Measurements from ENCODE around the gene HOXA3.

The HOXA3 gene

GRCh38 chr7:27189295-27189996 lies 37.1 kb upstream of the HOXA3 start:
- DNase-seq (ENCODE audit: low spot score) = no peak

DNA sequence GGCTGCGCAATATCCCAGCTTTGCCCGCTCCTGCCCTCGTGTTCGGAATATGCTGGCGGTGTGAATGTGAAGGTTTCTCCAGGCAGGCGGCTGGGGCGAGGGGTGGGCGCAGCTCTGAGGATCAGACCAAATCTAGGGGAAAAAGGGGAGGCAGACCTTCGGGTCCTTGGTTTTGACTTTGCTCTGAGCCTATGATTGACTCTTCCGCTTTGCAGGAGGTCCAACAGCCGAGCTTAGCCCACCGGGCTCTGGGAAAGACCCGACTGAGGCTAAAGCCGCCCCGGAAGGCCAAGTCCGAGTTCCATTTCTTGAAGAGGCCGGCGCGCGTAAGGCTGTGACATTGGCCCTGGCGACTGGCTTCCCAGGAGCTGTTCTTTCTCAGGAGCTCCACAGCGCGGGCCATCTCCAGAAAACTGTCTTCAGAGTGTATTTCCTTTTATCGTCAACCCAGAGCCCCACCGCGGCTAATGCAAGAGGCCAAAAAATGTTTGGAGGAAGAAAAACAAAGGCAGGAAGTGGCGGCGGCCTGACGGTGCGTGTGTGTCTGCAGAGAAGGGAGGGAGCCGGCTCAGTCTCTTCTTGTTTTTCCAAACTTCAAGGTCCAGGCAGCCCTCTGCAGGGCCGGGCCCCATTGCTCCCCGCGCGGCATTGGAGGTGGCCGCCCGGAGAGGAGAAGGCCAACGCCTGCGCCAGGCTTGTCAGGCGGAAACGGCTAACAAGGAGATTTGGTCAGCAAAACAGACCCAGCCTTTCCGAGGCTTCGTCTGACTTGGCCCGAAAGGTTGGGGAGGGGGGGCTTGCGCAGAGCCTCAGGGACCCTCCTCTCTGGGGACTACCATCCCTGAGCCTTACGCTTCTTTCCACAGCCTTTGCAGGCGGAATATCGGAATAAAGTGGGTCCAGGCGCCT lies 36.3 kb upstream of the HOXA3 start:
- no peak for DNase-seq (ENCODE audit: low spot score)

DNA sequence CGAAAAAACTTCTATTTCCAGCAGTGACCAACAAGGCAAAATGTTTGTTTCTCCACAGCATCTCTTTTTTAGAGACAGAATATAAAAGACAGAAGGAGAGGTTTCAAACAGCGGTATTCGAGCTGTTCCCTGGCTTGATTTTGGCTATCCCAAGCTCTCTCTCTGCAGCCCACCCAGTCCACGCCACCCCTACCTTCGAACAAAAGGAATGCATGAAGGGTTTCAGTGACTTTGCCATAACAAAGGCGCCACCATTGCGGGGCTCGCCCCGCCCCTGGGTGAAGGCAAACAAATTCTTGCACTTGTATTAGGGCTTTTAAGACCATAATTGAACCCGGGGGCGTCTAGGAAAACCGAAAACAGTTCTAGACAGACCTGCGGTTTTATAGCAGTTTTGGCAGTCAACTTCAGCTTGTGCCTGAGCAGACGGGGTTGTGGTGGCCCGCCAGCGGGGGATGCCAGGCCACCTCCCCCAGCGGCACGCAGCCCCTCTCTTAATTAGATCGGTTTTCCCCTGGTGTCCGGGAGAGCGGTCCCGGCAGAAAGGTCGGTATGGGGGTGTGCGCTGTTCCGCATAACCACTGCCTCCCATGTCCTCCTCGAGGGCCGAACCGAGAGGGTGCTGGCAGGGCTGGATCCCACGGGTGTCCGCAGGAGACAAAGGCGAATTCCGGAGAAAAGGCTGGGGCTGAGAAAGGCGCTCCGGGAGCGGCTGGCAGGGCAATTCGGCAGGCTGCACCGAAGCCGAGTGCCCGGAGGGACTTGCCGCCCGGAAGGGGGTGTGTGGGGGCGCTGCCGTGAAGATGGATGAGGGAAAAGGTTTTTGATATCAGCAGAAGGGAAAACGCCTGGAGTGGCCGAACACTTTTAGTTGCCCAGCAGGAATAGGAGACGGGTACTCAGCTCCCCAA lies 35.3 kb upstream of the HOXA3 start:
- no peak for DNase-seq (ENCODE audit: low spot score)

GRCh38 chr7:27186668-27187474 lies 34.5 kb upstream of the HOXA3 start:
- no peak for DNase-seq (ENCODE audit: low spot score)

GRCh38 chr7:27185854-27186667 lies 33.7 kb upstream of the HOXA3 start:
- DNase-seq (ENCODE audit: low spot score) = no peak

DNA sequence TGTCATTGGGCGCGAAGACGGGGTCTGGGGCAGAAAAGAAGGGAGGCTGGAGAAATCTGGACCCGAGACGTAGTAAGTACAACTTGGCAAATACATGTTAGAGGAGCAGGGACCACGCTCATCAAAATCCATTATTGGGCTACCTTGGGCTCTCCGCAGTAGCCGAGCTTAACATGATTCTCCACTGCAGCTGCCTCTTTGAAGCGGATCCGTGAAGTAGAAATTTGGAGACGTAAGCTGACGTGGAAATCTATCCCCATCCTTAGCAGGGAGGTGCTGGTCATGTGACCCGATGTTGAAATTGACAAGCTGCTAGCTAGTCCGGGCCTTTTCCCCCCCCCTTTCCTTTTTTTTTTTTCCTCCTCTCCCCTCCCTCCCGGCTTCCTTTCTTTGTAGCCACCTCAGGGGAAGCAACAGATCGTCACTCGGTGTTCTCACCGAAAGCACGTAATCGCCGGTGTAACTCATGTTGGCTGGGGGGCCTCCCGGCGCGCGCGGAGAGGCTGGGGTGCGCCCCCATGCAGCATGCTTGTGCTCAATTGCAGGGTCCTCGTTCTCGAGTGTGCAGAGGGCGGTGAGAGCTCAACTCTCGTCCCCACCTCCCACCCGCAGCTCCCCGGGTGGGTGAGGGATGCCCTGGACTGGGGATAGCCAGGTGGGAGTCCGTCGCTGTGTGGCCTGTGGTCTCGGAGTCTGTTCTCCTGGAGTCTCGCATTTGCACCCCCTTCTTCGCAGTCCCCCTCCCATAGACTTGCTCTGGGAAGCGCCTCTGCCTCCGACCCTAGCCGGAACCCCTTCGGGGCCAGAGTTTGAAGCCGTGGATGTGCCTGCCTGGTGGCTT lies 32.9 kb upstream of the HOXA3 start, which contains the start of gene HOXA11:
TSS of gene HOXA11 (minus strand) at position 220 of the 841 bp plus-strand sequence. CDS start at position 132, 88 bp downstream.
- no peak for DNase-seq (ENCODE audit: low spot score)

- DNase-seq (ENCODE audit: low spot score) = no peak
Observed at GRCh38 chr7:27184337-27185012, 32.1 kb upstream of the HOXA3 start.

- peak; percentile 65 for DNase-seq (ENCODE audit: low spot score)
Observed at GRCh38 chr7:27183682-27184336, 31.4 kb upstream of the HOXA3 start.

DNA sequence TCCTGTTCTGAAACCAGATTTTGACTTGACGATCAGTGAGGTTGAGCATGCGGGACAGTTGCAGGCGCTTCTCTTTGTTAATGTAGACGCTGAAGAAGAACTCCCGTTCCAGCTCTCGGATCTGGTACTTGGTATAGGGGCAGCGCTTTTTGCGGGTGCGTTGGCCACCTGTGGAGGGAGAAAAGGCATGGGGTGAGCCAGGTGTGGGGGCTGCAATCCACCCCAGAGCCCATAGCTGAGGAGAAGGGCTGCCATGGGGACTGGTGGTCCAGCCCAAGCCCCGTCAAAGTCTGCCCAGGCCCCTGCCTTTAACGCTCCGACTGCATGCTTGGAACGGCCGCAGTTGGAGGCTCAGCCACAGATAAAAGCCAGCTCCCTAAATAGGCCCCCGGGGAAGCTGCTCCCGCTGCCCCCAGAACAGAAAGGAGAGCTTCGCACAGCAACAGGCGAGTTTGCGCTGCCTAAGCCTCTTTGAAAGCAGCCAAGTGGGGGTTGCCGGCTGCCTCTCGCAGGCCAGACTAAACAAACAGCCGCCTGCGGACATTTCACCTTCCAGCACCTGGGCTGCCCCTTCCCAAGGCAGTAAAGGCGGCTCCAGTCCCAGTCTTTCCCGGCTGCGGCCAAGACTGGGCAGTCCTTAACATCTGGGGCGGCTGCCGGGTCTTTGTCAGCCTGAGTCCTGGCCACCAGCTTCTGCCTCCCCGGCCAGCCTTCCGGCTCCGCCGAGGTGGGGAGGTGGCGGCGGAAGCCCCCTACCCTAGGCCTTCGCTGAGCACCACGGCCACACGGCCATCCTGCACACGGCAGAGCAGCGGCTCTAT lies 30.7 kb upstream of the HOXA3 start:
- DNase-seq (ENCODE audit: low spot score) = no peak

GRCh38 chr7:27182285-27182841 lies 30.0 kb upstream of the HOXA3 start:
- no peak for DNase-seq (ENCODE audit: low spot score)

GRCh38 chr7:27181795-27182275 lies 29.5 kb upstream of the HOXA3 start:
- no peak for DNase-seq (ENCODE audit: low spot score)

DNA sequence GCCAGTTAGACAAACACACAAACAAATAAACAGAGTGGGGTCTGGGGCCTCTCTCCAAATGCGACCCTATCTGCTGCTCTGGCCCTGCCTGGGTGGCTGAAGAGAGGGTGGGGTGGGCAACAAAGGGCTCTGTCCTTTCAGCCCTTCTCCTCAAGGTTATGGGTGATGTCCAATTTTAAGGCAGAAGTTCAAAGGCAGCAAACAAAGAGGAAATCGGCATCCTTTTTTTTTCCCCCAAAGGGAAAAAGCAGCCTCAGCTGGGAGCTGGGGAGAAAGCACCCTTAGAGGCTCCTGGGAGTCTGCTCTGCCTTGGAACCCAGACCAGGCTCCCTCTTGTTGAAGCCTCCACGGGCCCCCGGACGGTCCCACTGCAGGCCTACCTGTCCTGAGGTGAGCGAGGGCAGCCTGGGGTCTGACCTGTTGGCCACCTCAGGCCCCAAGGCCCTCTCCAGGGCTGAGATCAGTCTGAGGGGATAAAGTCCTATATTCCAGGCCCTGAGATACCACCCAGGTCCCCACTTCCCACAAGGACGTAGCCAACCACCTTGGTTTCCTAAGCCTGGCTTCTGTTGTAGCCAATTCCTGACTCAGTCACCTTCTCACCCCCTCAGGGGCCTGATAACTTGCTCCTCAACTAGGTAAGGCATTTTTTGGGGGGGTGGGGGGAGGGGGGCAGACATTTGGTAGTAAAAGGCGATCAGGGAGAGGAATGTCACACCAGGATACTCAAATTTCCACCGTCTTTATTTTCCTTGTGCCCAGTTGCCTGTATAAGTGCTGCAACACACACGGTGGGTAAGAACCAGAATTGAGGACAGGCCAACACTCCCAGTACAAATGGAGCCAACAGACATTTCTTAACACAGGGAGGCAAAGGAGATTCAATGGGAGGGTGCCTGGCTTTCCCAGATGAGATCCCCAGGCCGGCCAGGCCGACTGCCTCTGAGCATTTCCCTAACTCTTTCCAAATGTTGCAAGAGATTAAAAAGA lies 28.3 kb upstream of the HOXA3 start:
- no peak for DNase-seq (ENCODE audit: low spot score)

DNA sequence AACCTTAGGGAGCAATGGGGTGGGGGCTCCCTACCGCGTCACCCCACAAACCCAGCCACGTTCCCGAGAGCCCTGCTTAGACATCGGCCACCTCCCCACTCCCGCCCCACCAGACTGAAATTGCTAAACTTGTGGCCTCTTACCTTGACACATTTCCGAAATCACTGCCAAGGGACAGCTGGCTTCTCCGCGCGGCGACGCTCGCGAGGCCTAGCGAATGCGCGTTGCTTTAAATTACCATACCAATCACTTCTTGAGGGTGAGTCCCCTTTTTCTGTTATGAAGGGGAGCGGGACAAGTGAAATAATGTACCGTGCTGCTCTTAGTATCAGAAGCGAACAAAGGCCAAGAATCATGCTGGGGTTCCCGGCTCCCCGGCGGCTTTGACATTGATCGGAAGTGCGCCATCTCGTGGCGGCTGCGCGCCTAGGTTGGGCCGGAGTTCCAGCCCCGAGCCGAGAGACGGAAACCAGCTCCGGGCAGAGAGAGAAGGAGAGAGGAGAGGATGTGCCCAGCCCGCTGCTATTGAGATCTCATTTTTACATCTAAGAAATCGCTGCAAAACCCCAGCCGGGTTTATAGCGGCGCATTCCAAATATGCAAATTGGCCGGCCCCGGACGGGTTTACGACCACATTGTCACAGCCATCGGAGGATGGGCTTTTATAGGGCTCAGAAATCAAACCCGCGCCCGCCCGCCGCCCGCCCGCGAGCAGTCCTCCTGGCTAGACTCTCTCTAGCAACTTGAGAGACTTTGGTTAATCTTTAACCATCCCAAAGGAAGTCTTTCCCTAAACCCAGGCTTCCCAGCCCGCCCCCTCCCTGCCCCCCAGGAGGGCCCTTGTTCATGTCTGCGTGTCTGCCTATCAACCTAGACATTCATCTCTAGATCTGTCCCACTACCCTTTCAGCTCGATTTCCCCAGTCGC lies 27.4 kb upstream of the HOXA3 start:
- peak; percentile 85 for DNase-seq (ENCODE audit: low spot score)

DNA sequence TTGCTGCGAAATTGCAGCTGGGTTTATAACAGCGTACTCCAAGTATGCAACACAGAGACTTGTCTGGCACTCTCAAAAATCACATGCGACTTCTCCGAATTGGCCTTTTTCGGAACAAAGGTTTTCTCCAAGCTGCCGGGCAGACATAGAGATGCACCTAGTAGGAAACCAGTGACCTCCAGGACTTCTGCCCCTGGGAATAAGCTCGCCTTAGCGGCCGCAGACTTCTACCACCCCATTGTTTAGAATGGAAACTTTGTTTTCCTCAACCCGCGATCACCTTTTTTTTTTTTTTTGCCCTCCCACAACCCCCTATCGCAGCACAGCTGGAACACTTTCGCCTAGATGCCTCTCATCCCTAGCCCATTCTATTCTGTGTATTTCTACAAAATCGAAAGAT lies 26.6 kb upstream of the HOXA3 start:
- DNase-seq (ENCODE audit: low spot score) = no peak

DNA sequence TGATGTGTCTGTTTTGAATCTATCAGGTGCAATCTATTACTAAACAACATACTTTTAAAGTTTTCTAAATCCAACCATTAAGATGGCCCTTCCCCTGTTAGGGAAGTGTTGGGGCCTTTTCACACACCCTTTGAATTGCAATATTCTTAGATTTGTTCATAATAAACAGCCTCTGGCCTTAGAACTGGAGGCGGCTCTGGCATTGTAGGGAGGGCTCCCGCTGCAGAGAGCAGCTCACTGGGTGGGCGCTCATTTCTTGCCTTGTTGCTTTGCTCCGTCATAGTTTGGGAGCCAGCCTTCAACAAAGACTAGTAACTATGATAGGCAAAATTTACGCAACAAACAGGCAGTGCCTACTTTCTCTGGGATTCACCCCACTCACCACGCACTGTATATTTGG lies 26.0 kb upstream of the HOXA3 start:
- no peak for DNase-seq (ENCODE audit: low spot score)

All from D341Med (cell line).